Memory B cell (primary cell): ENCODE measurements around the gene KIF26A.

ENCODE experiments used
- ATAC-seq: fragments of 150-1000 bp; cut with Tn5 transposase; 2 replicates; pipeline ENCODE4 v1.10.0; 2021; ENCODE audit warnings: low read depth, mild to moderate bottlenecking, moderate library complexity
- DNase-seq, 2 donors: peaks; one replicate each; pipeline ENCODE4 v3.0.0; 2022; ENCODE audit warnings: low spot score in 2 of 2
- H3K27ac Mint-ChIP-seq: one replicate; pipeline ENCODE4 v1.8.0; 2022; ENCODE audit warnings: mild to moderate bottlenecking, moderate library complexity, mixed read lengths
- H3K27me3 Mint-ChIP-seq: one replicate; pipeline ENCODE4 v1.8.0; 2022; ENCODE audit warnings: mixed read lengths
- H3K36me3 Mint-ChIP-seq: one replicate; pipeline ENCODE4 v1.8.0; 2022; ENCODE audit warnings: mild to moderate bottlenecking, mixed read lengths
- H3K4me1 Mint-ChIP-seq: one replicate; pipeline ENCODE4 v1.8.0; 2022; ENCODE audit warnings: mixed read lengths
- H3K4me3 Mint-ChIP-seq: one replicate; pipeline ENCODE4 v1.8.0; 2022; ENCODE audit warnings: mild to moderate bottlenecking, moderate library complexity, mixed read lengths
- H3K9me3 Mint-ChIP-seq: one replicate; pipeline ENCODE4 v1.8.0; 2022; ENCODE audit warnings: mixed read lengths

KIF26A gene

DNA sequence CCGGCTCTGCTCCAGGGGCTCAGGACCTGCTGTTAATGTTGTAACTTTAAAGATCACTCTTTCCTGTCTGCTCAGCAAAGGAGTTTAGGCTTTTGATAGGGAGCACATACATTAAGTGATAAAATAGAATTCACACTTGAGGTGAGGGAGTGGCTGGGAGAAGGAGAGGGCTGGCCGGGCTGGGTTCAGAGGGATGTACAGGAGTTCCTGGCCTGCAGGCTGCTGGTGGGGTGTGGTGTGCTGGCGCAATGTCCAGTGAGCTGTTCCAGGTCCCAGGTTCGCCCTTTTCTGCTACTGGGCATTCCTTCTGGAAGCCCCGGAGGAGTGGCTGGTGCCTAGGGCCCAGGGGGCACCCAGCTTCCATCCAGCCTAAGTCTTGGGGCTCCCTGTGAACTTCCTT lies 17.8 kb downstream of the KIF26A start:
- H3K9me3 Mint-ChIP-seq = no peaks in the 10 kb centered on the region
- no peaks in the 10 kb centered on the region for H3K36me3 Mint-ChIP-seq
- no peak overlapping the region for H3K27ac Mint-ChIP-seq
- peaks cover 2% of the 10 kb centered on the region for H3K27me3 Mint-ChIP-seq
- no peak for DNase-seq
- H3K4me3 Mint-ChIP-seq = no peak overlapping the region
- no peak for ATAC-seq
- no peaks in the 10 kb centered on the region for H3K4me1 Mint-ChIP-seq

- Mint-ChIP-seq H3K4me1 (no peaks in the 10 kb centered on the region), H3K27ac (no peak overlapping the region), H3K4me3 (no peak overlapping the region), H3K36me3 (no peaks in the 10 kb centered on the region), H3K27me3 (peaks cover 2% of the 10 kb centered on the region), H3K9me3 (no peaks in the 10 kb centered on the region)
- ATAC-seq = no peak
- DNase-seq = no peak
Observed at GRCh38 chr14:104157016-104157928, 18.9 kb downstream of the KIF26A start.

GRCh38 chr14:104158827-104159798 lies 20.7 kb downstream of the KIF26A start:
- ATAC-seq (no peak), DNase-seq (no peak)
- no peak overlapping the region for H3K27ac Mint-ChIP-seq
- no peaks in the 10 kb centered on the region for H3K9me3 Mint-ChIP-seq
- H3K4me3 Mint-ChIP-seq = no peak overlapping the region
- no peaks in the 10 kb centered on the region for H3K36me3 Mint-ChIP-seq
- H3K27me3 Mint-ChIP-seq = no peaks in the 10 kb centered on the region
- no peaks in the 10 kb centered on the region for H3K4me1 Mint-ChIP-seq

- no peaks in the 10 kb centered on the region for H3K9me3 Mint-ChIP-seq
- no peak overlapping the region for H3K27ac Mint-ChIP-seq
- no peaks in the 10 kb centered on the region for H3K4me1 Mint-ChIP-seq
- no peaks in the 10 kb centered on the region for H3K27me3 Mint-ChIP-seq
- H3K36me3 Mint-ChIP-seq = no peaks in the 10 kb centered on the region
- no peak for DNase-seq
- no peak overlapping the region for H3K4me3 Mint-ChIP-seq
- no peak for ATAC-seq
Observed at GRCh38 chr14:104159990-104160389, 21.6 kb downstream of the KIF26A start.

GRCh38 chr14:104161602-104162367 lies 23.4 kb downstream of the KIF26A start:
- ATAC-seq = no peak
- Mint-ChIP-seq H3K27ac (no peak overlapping the region), H3K4me1 (no peaks in the 10 kb centered on the region), H3K9me3 (no peaks in the 10 kb centered on the region), H3K4me3 (no peak overlapping the region), H3K27me3 (no peaks in the 10 kb centered on the region), H3K36me3 (no peaks in the 10 kb centered on the region)
- DNase-seq = no peak

DNA sequence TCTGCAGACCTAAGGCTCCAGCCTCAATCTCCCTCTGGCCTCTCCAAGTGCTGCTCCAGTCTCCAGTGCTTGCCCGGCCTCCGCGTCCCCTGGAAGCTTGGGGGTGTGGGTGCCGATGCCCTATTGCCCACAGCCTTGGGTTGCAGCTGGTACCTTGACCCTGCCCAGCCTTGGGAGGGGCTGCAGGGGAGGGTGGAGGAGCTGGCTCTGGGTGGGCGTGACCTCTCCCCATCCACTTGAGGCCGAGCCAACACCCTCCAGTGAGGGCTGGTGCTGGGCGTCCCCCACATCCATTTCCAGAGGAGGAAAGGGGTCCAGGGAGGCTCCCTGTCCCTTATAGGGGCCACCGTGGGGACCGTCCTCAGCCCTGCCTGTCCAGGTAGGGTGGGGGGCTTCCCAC lies 24.1 kb downstream of the KIF26A start:
- no peak overlapping the region for H3K4me3 Mint-ChIP-seq
- no peak overlapping the region for H3K27ac Mint-ChIP-seq
- ATAC-seq = no peak
- DNase-seq = no peak
- H3K9me3 Mint-ChIP-seq = no peaks in the 10 kb centered on the region
- no peaks in the 10 kb centered on the region for H3K27me3 Mint-ChIP-seq
- H3K36me3 Mint-ChIP-seq = no peaks in the 10 kb centered on the region
- H3K4me1 Mint-ChIP-seq = no peaks in the 10 kb centered on the region

DNA sequence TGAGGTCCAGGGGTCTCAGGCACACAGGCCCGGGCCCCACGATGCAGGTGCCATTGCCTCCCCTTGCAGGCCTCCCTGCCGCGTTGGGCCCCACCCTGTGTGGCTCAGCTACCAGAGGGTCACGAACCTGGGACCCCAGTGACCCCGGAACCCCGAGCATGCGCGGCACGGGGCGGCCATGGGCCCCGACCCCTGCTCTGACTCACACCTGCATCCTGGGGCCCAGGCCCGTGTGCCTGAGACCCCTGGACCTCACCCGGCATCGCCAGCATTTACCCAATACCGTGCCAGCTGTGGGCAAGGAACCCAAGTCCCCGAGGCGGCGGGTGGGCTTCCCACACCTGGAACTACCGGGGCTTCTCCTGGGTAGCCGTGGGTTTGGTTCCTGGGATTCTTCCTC lies 25.2 kb downstream of the KIF26A start:
- no peak overlapping the region for H3K27ac Mint-ChIP-seq
- no peak overlapping the region for H3K4me3 Mint-ChIP-seq
- no peak for ATAC-seq

DNA sequence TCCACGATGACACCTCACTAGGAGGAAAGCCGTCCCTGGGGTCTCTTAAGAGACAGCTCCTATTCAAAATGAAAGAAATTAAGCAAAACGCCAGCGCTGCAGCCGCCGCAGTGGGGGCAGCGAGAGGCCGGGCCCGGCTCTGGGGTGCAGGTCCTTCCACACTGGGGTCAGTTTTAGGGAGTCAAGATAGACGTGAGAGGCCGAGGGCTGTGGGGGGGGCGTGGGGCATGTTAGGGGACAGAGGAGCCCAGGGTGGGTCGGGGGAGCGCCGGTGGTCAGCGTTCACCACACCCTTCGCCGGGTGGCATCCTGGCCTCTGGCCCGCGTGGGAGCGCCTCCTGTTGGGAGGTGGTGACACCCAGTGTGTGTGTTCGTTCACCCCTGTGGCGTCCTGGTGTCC lies 25.7 kb downstream of the KIF26A start:
- H3K36me3 Mint-ChIP-seq = no peaks in the 10 kb centered on the region
- H3K27me3 Mint-ChIP-seq = no peaks in the 10 kb centered on the region
- no peaks in the 10 kb centered on the region for H3K9me3 Mint-ChIP-seq
- DNase-seq (no peak), ATAC-seq (no peak)
- H3K4me1 Mint-ChIP-seq = no peaks in the 10 kb centered on the region
- no peak overlapping the region for H3K4me3 Mint-ChIP-seq
- H3K27ac Mint-ChIP-seq = no peak overlapping the region

More for the DNA sequence above, 25.2 kb downstream of the KIF26A start:
- Mint-ChIP-seq H3K36me3 (no peaks in the 10 kb centered on the region), H3K27me3 (no peaks in the 10 kb centered on the region), H3K9me3 (no peaks in the 10 kb centered on the region), H3K4me1 (no peaks in the 10 kb centered on the region)
- no peak for DNase-seq

GRCh38 chr14:104164512-104164911 lies 26.1 kb downstream of the KIF26A start:
- Mint-ChIP-seq H3K4me1 (no peaks in the 10 kb centered on the region), H3K4me3 (no peak overlapping the region), H3K27ac (no peak overlapping the region), H3K36me3 (no peaks in the 10 kb centered on the region), H3K27me3 (no peaks in the 10 kb centered on the region), H3K9me3 (no peaks in the 10 kb centered on the region)
- ATAC-seq (no peak), DNase-seq (no peak)

DNA sequence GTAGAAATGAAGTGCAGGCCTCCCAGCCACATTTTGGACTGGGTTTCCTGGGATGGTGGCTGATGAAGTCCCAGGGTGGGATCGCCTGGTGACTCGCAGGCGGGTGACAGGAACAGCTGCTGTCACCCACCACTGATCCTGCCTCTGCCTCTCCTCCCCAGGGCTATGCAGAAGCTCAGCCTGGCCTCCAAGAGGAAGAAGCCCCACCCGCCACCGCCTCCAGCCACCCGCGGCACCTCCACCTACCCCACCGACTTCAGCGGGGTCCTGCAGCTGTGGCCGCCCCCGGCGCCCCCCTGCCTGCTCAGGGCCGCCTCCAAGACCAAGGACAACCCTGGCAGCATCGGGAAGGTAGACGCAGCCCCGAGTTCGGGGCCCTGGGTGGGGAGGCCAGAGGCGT lies 28.3 kb downstream of the KIF26A start:
- H3K27ac Mint-ChIP-seq = no peak overlapping the region
- H3K4me1 Mint-ChIP-seq = no peaks in the 10 kb centered on the region
- H3K36me3 Mint-ChIP-seq = no peaks in the 10 kb centered on the region
- H3K4me3 Mint-ChIP-seq = no peak overlapping the region
- DNase-seq = no peak
- no peak for ATAC-seq
- H3K27me3 Mint-ChIP-seq = no peaks in the 10 kb centered on the region
- H3K9me3 Mint-ChIP-seq = no peaks in the 10 kb centered on the region

DNA sequence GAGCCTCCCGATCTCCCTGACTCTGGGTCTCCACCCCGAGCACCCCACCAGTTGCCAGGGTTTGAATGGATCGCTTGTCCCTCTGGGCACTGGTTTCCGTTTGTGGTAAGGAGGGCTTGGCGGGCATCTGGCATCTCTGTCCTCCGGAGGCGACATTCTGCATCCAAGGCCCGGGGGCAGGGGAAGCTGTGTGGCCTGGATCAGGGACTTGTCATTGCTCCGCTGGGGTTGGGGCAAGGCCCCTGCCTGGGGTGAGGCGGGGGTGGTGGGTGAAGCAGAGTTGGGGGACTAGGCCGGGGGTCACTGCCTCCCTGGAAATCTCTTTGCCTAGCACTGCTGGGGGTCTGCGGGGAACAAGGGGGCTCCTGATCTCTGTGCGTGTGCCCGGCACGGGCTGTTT lies 30.2 kb downstream of the KIF26A start:
- Mint-ChIP-seq H3K27me3 (peaks cover 2% of the 10 kb centered on the region), H3K27ac (no peak overlapping the region), H3K9me3 (no peaks in the 10 kb centered on the region), H3K4me1 (no peaks in the 10 kb centered on the region), H3K36me3 (no peaks in the 10 kb centered on the region), H3K4me3 (no peak overlapping the region)
- ATAC-seq = no peak
- DNase-seq = no peak

- Mint-ChIP-seq H3K9me3 (no peaks in the 10 kb centered on the region), H3K27me3 (peaks cover 2% of the 10 kb centered on the region), H3K4me3 (no peak overlapping the region), H3K36me3 (no peaks in the 10 kb centered on the region), H3K4me1 (no peaks in the 10 kb centered on the region), H3K27ac (no peak overlapping the region)
- DNase-seq (no peak), ATAC-seq (no peak)
Observed at GRCh38 chr14:104169005-104169698, 30.8 kb downstream of the KIF26A start.

GRCh38 chr14:104169699-104170479 lies 31.5 kb downstream of the KIF26A start:
- DNase-seq = no peak
- peaks cover 2% of the 10 kb centered on the region for H3K27me3 Mint-ChIP-seq
- H3K4me3 Mint-ChIP-seq = no peak overlapping the region
- no peaks in the 10 kb centered on the region for H3K4me1 Mint-ChIP-seq
- ATAC-seq = no peak
- H3K36me3 Mint-ChIP-seq = no peaks in the 10 kb centered on the region
- H3K9me3 Mint-ChIP-seq = no peaks in the 10 kb centered on the region
- H3K27ac Mint-ChIP-seq = no peak overlapping the region
